Gastroesophageal sphincter (tissue), 3 donors: ENCODE results near the gene PSMB8.

Source experiments
- EP300 ChIP-seq: sonication (generic); formaldehyde crosslinking; IDR thresholded peaks from one replicate; pipeline ENCODE4 v1.6.1; 2017; ENCODE audit warnings: antibody characterized with exemption, mild to moderate bottlenecking
- POLR2A ChIP-seq, 2 donors: fragments of 450-650 bp; IDR thresholded peaks; one replicate each; pipeline ENCODE4 v1.6.1; 2017; ENCODE audit warnings: antibody characterized with exemption in 2 of 2, mild to moderate bottlenecking in 2 of 2, moderate library complexity in 1 of 2
- POLR2AphosphoS5 ChIP-seq: sonication (generic); formaldehyde crosslinking; IDR thresholded peaks from one replicate; pipeline ENCODE4 v1.6.1; 2017; ENCODE audit warnings: antibody characterized with exemption
- TF ChIP-seq, protein P1 (sequence below), 4 experiments: fragments of 200-600 bp in 2 of 4; fragments of 450-650 bp in 2 of 4; sonication (generic) in 1 of 4; IDR thresholded peaks; one replicate each; pipeline ENCODE4 v1.5.1; 2017 to 2019; ENCODE audit warnings: antibody characterized with exemption in 4 of 4, mild to moderate bottlenecking in 2 of 4, moderate library complexity in 2 of 4

- TF ChIP-seq EP300 (no peak), POLR2A (IDR thresholded peaks at IDR 0.05) (no peak), POLR2AphosphoS5 (no peak)
- TF ChIP-seq, protein P1, sequence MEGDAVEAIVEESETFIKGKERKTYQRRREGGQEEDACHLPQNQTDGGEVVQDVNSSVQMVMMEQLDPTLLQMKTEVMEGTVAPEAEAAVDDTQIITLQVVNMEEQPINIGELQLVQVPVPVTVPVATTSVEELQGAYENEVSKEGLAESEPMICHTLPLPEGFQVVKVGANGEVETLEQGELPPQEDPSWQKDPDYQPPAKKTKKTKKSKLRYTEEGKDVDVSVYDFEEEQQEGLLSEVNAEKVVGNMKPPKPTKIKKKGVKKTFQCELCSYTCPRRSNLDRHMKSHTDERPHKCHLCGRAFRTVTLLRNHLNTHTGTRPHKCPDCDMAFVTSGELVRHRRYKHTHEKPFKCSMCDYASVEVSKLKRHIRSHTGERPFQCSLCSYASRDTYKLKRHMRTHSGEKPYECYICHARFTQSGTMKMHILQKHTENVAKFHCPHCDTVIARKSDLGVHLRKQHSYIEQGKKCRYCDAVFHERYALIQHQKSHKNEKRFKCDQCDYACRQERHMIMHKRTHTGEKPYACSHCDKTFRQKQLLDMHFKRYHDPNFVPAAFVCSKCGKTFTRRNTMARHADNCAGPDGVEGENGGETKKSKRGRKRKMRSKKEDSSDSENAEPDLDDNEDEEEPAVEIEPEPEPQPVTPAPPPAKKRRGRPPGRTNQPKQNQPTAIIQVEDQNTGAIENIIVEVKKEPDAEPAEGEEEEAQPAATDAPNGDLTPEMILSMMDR (IDR thresholded peaks at IDR 0.05), result no peak
Observed at GRCh38 chr6:32887616-32888015, 43.8 kb upstream of the PSMB8 start.
